ENCODE data around the gene CALR.
A peak's percentile ranks its signal among the peaks of the same experiment; 100 is the strongest.
"Not testable (repeated sequence)": the region's sequence is repeated elsewhere in the genome, so short reads cannot be mapped to it uniquely, and the experiment has no call there.

The CALR gene

GRCh38 chr19:12952488-12953137, 14.2 kb downstream of the CALR start:
- DNase-seq (ENCODE audit: low spot score) = peak; percentile 42

- DNase-seq (ENCODE audit: low spot score) = no peak
Measured at GRCh38 chr19:12953138-12953798, 14.9 kb downstream of the CALR start.

- DNase-seq (ENCODE audit: low spot score) = no peak
Measured at GRCh38 chr19:12953799-12954611, 15.6 kb downstream of the CALR start.

DNA sequence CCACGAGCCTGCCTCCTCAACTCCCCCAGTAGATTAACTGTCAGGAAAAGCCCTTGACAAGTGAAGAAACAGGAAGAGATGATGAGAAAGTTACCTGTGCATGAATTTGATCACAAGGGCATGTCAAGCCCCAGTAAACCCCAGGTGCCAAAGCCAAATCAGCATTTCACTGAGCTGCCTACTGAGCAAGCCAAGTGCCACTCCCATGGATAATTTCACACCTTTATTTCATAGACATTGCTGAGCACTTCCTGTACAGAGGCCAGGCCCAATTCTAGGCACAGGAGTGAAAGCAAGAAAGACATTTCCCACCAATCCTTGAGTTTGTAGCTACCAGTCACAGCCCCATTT, 16.2 kb downstream of the CALR start:
- peak; percentile 25 for DNase-seq (ENCODE audit: low spot score)

- DNase-seq (ENCODE audit: low spot score) = not testable (repeated sequence)
Measured at GRCh38 chr19:12955575-12955974, 17.2 kb downstream of the CALR start.

GRCh38 chr19:12955996-12956395, 17.6 kb downstream of the CALR start:
- DNase-seq (ENCODE audit: low spot score) = no peak

GRCh38 chr19:12956446-12957388, 18.3 kb downstream of the CALR start, which contains the start of gene GADD45GIP1:
Gene GADD45GIP1 (minus strand): TSS chr19:12957223. CDS start chr19:12957212, 11 bp downstream.
- DNase-seq (ENCODE audit: low spot score) = peak; percentile 86

DNA sequence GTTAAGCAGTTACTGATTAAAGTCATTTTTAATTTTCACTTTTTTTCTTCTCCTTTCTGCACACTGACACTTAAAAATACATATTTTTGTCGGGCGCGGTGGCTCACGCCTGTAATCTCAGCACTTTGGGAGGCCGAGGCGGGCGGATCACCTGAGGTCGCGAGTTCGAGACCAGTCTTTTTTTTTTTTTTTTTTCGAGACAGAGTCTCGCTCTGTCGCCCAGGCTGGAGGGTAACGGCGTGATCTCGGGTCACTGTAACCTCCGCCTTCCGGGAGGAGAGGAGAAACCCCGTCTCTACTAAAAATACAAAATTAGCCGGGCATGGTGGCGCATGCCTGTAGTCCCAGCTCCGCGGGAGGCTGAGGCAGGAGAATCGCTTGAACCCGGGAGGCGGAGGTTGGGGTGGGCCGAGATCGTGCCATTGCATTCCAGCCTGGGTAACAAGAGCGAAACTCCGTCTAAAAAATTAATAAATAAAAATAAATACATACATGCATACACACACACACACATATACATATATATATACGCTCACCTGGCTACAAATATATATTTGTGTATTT, 19.1 kb downstream of the CALR start:
- not testable (repeated sequence) for DNase-seq (ENCODE audit: low spot score)

DNA sequence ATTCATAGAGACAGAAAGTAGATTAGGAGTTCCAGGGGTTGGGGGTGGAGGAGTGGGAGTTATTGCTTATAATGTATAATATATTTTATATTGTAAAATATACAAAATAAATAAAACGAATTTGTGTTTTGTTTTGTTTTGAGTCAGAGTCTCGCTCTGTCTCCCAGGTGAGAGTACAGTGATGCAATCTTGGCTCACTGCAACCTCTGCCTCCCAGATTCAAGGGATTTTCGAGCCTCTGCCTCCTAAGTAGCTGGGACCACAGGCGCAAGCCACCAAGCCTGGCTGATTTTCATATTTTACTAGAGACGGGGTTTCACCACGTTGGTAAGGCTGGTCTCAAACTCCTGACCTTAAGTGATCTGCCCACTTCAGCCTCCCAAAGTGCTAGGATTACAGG, 21.1 kb downstream of the CALR start:
- no peak for DNase-seq (ENCODE audit: low spot score)

GRCh38 chr19:12965017-12965811, 26.8 kb downstream of the CALR start:
- DNase-seq (ENCODE audit: low spot score) = peak; percentile 77

DNA sequence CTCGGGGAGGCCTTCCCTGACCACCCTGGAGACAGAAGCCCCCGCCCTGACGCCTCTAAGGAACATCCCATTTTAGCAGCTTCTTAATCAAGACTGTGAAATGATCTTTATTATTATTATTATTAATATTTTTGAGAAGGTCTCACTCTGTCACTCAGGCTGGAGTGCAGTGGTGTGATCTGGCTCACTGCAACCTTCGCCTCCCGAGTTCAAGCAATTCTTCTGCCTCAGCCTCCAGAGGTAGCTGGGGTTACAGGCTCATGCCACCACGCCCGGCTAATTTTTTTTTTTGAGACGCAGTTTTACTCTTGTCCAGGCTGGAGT, 27.4 kb downstream of the CALR start:
- no peak for DNase-seq (ENCODE audit: low spot score)

- peak; percentile 42 for DNase-seq (ENCODE audit: low spot score)
Measured at GRCh38 chr19:12967907-12968306, 29.5 kb downstream of the CALR start.

DNA sequence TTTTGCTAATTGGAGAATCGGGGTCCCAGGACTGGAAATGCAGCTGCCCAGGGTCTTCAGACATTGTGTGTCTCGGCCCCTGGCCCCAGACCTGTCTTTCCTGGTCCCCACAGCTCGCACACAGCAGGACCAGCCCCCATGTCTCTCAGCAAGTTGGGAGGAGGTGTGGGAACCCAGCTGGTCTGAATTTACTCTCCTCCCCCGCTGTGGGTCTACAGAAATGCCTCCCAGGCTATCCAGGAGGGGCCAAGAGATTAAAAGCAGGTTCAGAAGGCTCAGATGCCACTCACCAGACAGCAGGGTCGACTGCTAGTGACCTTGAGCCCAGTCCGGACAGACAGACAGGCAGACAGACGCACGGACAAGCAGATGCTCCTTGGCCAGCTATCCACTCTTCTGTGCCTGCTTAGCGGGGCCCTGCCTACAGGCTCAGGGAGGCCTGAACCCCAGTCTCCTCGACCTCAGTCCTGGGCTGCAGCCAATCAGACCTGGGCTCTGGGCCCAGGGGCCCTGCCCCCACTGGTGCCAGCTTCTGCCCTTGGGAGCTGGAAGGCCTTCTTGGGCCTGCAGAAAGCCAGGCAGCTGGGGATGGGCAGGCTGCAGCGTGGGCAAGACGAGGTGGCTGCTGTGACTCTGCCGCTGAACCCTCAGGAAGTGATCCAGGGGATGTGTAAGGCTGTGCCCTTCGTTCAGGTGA, 31.0 kb downstream of the CALR start, which contains the start of gene DAND5:
Gene DAND5, plus strand, starts transcription at position 285 of the 697 bp plus-strand sequence. Its CDS starts 85 bp downstream, at position 370.
- no peak for DNase-seq (ENCODE audit: low spot score)

- DNase-seq (ENCODE audit: low spot score) = no peak
Measured at GRCh38 chr19:12970070-12970820, 31.8 kb downstream of the CALR start.

DNA sequence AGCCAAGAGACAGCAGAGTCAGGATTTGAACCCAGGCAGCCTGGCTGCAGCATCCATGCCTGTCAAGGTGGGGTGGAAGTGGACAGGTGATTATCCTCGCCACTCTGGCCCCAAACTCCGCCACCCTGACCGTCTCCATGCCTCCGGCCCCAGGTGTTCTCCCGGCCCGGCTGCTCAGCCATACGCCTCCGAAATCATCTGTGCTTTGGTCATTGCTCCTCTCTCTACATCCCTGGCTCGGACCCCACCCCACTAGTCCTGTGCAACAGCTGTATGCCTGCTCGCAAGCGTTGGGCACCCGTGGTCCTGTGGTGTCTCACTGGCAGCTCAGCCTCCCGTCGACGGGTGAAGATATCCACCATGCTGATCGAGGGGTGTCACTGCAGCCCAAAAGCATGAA, 34.8 kb downstream of the CALR start:
- DNase-seq (ENCODE audit: low spot score) = no peak

DNA sequence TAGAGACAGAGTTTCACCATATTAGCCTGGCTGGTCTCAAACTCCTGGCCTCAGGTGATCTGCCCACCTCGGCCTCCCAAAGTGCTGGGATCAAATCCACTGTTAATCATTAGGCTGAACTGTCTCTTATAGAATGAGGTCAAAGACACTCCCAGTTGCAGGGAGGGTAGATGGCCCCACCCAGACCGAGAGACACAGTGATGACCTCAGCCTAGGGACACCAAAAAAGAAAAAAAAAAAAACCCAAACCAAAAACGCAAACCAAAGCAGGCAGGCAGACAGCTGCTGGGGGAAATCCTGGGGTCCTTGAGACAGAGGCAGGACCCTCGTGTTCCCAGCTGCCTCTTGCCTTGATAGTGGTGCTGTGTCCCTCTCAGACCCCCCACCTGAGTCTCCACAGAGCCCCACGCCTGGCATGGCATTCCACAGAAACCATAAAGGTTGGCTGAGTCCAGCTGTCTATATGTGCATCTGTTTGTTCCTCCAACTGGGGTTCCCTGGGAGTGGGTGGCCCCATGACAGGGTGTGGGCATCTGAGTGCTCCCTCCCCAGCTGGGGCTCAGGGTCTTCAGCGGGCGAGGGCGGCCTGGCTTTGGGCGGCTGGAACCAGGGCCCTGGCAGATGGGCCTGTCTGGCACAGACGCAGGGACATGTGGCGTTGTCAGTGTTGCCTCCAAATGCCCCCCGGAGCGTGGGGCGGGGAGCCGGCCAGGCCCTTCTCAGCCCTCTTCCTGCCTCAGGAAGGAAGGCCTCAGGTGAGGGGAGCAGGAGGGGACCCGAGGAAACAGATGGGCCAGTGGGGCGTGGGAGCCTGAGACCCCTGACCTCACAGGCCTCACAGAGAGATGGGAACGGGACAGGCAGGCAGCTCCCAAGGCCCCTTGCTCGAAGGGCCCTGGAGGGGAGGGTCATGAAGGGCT, 36.2 kb downstream of the CALR start:
- DNase-seq (ENCODE audit: low spot score) = peak; percentile 53

DNA sequence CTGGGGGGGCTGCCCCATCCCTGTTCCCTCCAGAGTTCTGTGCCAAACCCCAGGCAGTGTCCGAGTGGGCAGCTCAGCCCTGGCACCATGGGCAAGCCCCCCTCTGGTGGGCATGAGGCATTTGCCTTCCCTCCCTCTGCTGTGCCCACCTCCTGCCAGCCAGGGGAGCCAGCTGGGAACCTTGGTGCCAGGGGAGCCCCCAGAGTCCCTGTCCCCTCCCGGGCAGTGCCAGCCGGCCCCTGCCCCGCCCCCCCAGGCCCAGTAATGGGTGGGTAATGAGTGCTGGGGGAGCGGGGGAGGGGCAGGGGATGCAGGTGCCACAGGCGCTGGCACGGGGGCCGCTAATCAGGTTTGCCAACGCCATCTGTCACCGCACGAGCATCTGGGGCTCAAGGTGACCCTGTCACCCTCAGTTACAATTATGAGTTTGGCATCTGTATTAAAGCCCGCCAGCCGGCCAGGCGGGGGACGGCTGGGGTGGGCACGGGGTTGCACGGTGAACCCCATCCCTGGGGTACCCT, 36.9 kb downstream of the CALR start:
- no peak for DNase-seq (ENCODE audit: low spot score)

- DNase-seq (ENCODE audit: low spot score) = not testable (repeated sequence)
Measured at GRCh38 chr19:12976109-12976508, 37.7 kb downstream of the CALR start.
